ENCODE results near the gene GLYATL3. TPM values are rescaled to one million over a fixed set of nuclear protein-coding genes. Genes with fewer than 3 reads are reported as not detected.

The GLYATL3 gene
- total RNA-seq (ENCODE audit: low replicate concordance), result not detected in 2 replicates

GRCh38 chr6:49499623-49500022 lies at the start of gene GLYATL3:
Gene GLYATL3, plus strand, starts transcription at chr6:49499923. Its CDS starts 12,068 bp downstream, at chr6:49511991.

GRCh38 chr6:49462927-49463611 lies 36.7 kb upstream of the GLYATL3 start, which contains the start of the genes CENPQ and MMUT:
Gene CENPQ, plus strand, starts transcription at chr6:49463370. Its CDS starts 6,807 bp downstream, at chr6:49470177.
Gene MMUT, minus strand, starts transcription at chr6:49463253. Its CDS starts 3,787 bp downstream, at chr6:49459466.

GRCh38 chr6:49550492-49551077 lies 50.9 kb downstream of the GLYATL3 start, which contains the start of gene C6orf141:
Gene C6orf141, plus strand, starts transcription at chr6:49550668. Its CDS starts 125 bp downstream, at chr6:49550793.

Other genes starting within 250 kb of the GLYATL3 start
- 13.2 and 13.3 TPM in 2 replicates for gene MMUT, start 36.7 kb upstream of the GLYATL3 start, total RNA-seq (ENCODE audit: low replicate concordance)
- gene CENPQ, start 36.6 kb upstream of the GLYATL3 start, total RNA-seq (ENCODE audit: low replicate concordance), result 0.35 and 2.3 TPM in 2 replicates
- not detected in 2 replicates for gene C6orf141, start 50.7 kb downstream of the GLYATL3 start, total RNA-seq (ENCODE audit: low replicate concordance)
- gene RHAG, start 136.9 kb downstream of the GLYATL3 start, total RNA-seq (ENCODE audit: low replicate concordance), result not detected in 2 replicates
- not detected in 2 replicates for gene CRISP2, start 213.6 kb downstream of the GLYATL3 start, total RNA-seq (ENCODE audit: low replicate concordance)
- not detected in 2 replicates for gene CRISP3, start 244.5 kb downstream of the GLYATL3 start, total RNA-seq (ENCODE audit: low replicate concordance)

All from smooth muscle cell of the coronary artery (primary cell).